ENCODE results near the gene ZNF217.

The ZNF217 gene

GRCh38 chr20:53579266-53579580 lies 14.4 kb downstream of the ZNF217 start:
- Histone ChIP-seq H3K9me2 (replicated peaks; ENCODE audit: insufficient read depth, low read length) (no peaks in the 10 kb centered on the region), H3K36me3 (ENCODE audit: low read length) (peaks cover 14% of the 10 kb centered on the region), H4K20me1 (ENCODE audit: low read depth, low read length) (no peaks in the 10 kb centered on the region), H3K9ac (ENCODE audit: low read length) (peak overlapping the region; percentile 33; the same call in 1 of the 2 replicates), H3F3A (ENCODE audit: insufficient read depth) (peaks cover 15% of the 10 kb centered on the region; the same call in 1 of the 2 replicates), H3K27ac (ENCODE audit: low read depth, low read length) (peak overlapping the region; percentile 63), H3K27me3 (ENCODE audit: low read length) (no peaks in the 10 kb centered on the region), H3K4me3 (ENCODE audit: insufficient read depth, low read length, poor library complexity, severe bottlenecking) (peak overlapping the region; percentile 20), H3K79me2 (ENCODE audit: insufficient read depth, low read length) (peaks cover 59% of the 10 kb centered on the region), H3K9me3 (ENCODE audit: insufficient read depth, low read length) (no peaks in the 10 kb centered on the region), H2AFZ (ENCODE audit: low read depth, low read length, severe bottlenecking) (no peak overlapping the region), H3K4me2 (ENCODE audit: low read depth, low read length, poor library complexity, severe bottlenecking) (peak overlapping the region; percentile 58)
- TF ChIP-seq, protein P1, sequence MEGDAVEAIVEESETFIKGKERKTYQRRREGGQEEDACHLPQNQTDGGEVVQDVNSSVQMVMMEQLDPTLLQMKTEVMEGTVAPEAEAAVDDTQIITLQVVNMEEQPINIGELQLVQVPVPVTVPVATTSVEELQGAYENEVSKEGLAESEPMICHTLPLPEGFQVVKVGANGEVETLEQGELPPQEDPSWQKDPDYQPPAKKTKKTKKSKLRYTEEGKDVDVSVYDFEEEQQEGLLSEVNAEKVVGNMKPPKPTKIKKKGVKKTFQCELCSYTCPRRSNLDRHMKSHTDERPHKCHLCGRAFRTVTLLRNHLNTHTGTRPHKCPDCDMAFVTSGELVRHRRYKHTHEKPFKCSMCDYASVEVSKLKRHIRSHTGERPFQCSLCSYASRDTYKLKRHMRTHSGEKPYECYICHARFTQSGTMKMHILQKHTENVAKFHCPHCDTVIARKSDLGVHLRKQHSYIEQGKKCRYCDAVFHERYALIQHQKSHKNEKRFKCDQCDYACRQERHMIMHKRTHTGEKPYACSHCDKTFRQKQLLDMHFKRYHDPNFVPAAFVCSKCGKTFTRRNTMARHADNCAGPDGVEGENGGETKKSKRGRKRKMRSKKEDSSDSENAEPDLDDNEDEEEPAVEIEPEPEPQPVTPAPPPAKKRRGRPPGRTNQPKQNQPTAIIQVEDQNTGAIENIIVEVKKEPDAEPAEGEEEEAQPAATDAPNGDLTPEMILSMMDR (IDR thresholded peaks at IDR 0.05; ENCODE audit: insufficient read depth, low read length, poor library complexity, severe bottlenecking), result no peak
- no peak for TF ChIP-seq EZH2phosphoT487 (conservative IDR thresholded peaks at IDR 0.05; ENCODE audit: low read length)

DNA sequence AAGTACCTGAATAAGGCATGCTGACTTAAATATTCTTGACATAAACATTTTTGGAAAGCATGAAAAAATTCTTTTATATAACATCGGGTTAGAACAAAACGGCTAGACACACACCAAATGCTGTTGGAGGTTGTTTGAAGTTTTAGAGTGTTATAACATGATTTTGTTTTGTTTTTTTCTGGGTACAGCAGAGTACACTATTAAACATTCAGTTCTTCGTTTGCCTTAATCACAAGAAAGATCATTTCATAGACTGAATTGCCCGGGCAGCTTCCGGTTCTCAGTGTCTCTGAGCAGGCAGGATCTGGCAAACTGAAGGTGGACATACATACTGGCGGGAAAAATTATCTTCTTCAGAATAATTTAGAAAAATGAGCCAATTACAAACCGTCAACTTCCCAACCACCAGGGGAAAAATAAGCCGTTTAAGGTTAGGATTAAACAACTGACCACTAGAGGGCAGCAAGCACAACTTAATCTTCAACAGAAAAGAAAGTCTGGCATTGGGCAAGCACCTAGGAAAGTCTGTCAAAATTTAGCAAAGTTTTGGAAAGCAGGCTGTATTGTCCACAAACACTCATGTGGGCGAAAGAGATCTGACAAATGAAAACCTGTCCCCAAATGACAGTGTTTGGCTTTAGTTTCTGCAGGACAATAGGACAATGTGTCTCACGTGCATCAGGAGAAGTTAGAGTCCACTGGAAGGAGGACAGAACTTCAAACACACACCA lies 15.0 kb downstream of the ZNF217 start:
- Histone ChIP-seq H3K4me2 (ENCODE audit: low read depth, low read length, poor library complexity, severe bottlenecking) (peak overlapping the region; percentile 58), H3K27me3 (ENCODE audit: low read length) (no peaks in the 10 kb centered on the region), H3K27ac (ENCODE audit: low read depth, low read length) (peak overlapping the region; percentile 63), H3K36me3 (ENCODE audit: low read length) (peaks cover 14% of the 10 kb centered on the region), H4K20me1 (ENCODE audit: low read depth, low read length) (no peaks in the 10 kb centered on the region), H3K4me3 (ENCODE audit: insufficient read depth, low read length, poor library complexity, severe bottlenecking) (no peak overlapping the region), H3K9ac (ENCODE audit: low read length) (peak overlapping the region; percentile 25), H3K79me2 (ENCODE audit: insufficient read depth, low read length) (peaks cover 65% of the 10 kb centered on the region), H3F3A (ENCODE audit: insufficient read depth) (peaks cover 15% of the 10 kb centered on the region; the same call in 1 of the 2 replicates), H2AFZ (ENCODE audit: low read depth, low read length, severe bottlenecking) (no peak overlapping the region), H3K9me2 (replicated peaks; ENCODE audit: insufficient read depth, low read length) (no peaks in the 10 kb centered on the region), H3K9me3 (ENCODE audit: insufficient read depth, low read length) (no peaks in the 10 kb centered on the region)
- TF ChIP-seq, protein P1 (IDR thresholded peaks at IDR 0.05; ENCODE audit: insufficient read depth, low read length, poor library complexity, severe bottlenecking), result peak; percentile 71
- no peak for TF ChIP-seq EZH2phosphoT487 (conservative IDR thresholded peaks at IDR 0.05; ENCODE audit: low read length)

- H3K9ac ChIP-seq (ENCODE audit: low read length), result no peak overlapping the region
- peaks cover 64% of the 10 kb centered on the region for H3K79me2 ChIP-seq (ENCODE audit: insufficient read depth, low read length)
- H3K4me2 ChIP-seq (ENCODE audit: low read depth, low read length, poor library complexity, severe bottlenecking), result no peak overlapping the region
Observed at GRCh38 chr20:53576586-53577318, 16.9 kb downstream of the ZNF217 start.

More at GRCh38 chr20:53576586-53577318, 16.9 kb downstream of the ZNF217 start:
- Histone ChIP-seq H2AFZ (ENCODE audit: low read depth, low read length, severe bottlenecking) (no peak overlapping the region), H3K9me2 (replicated peaks; ENCODE audit: insufficient read depth, low read length) (no peaks in the 10 kb centered on the region), H3F3A (ENCODE audit: insufficient read depth) (peaks cover 15% of the 10 kb centered on the region; the same call in 1 of the 2 replicates), H3K9me3 (ENCODE audit: insufficient read depth, low read length) (no peaks in the 10 kb centered on the region), H3K4me3 (ENCODE audit: insufficient read depth, low read length, poor library complexity, severe bottlenecking) (no peak overlapping the region), H3K36me3 (ENCODE audit: low read length) (peaks cover 7% of the 10 kb centered on the region; the same call in 1 of the 2 replicates), H3K27ac (ENCODE audit: low read depth, low read length) (no peak overlapping the region), H3K27me3 (ENCODE audit: low read length) (no peaks in the 10 kb centered on the region), H4K20me1 (ENCODE audit: low read depth, low read length) (no peaks in the 10 kb centered on the region)
- TF ChIP-seq, protein P1 (IDR thresholded peaks at IDR 0.05; ENCODE audit: insufficient read depth, low read length, poor library complexity, severe bottlenecking), result no peak
- TF ChIP-seq EZH2phosphoT487 (conservative IDR thresholded peaks at IDR 0.05; ENCODE audit: low read length), result no peak
